Stimulated activated CD4-positive, alpha-beta T cell treated with anti-CD3 and anti-CD28 coated beads, Interleukin-12 subunit alpha, Interleukin-12 subunit beta, amount 100 ng/mL, for 48 hours (primary cell): ENCODE measurements around the gene RIN2.

Experiments used
- DNase-seq, 3 donors: peaks; one replicate each; pipeline ENCODE4 v3.0.0-alpha.2; 2020; ENCODE audit warnings: low read depth in 2 of 3, low spot score in 1 of 3

RIN2 gene

GRCh38 chr20:19764207-19764606 lies 6.1 kb downstream of the RIN2 start:
- no peak for DNase-seq

GRCh38 chr20:19765266-19765665 lies 7.2 kb downstream of the RIN2 start:
- DNase-seq, result no peak

GRCh38 chr20:19765913-19766312 lies 7.9 kb downstream of the RIN2 start:
- DNase-seq, result no peak

DNA sequence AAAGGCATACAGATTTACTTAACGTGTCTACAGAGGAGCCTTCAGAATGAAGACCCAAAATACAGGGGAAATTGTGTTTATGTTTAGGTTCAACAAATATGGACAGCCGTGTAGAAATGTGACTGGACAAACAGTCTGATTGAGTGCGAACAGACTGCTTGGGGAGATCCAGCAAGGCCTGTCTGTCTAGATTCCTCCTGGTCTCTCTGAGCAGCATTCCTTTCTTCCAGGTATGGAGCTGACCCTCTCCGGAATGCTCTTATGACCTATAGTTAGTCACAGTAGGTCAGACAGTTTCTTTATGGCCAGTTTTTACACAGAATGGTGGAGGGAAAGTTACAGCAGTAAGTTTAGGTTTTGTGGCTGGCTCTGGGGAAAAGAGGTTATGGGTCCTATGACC lies 9.0 kb downstream of the RIN2 start:
- DNase-seq, result no peak

- no peak for DNase-seq
Observed at GRCh38 chr20:19768325-19768842, 10.3 kb downstream of the RIN2 start.

GRCh38 chr20:19769507-19769906 lies 11.4 kb downstream of the RIN2 start:
- DNase-seq, result no peak

- DNase-seq, result no peak
Observed at GRCh38 chr20:19770375-19770774, 12.3 kb downstream of the RIN2 start.

- no peak for DNase-seq
Observed at GRCh38 chr20:19771031-19771430, 13.0 kb downstream of the RIN2 start.

DNA sequence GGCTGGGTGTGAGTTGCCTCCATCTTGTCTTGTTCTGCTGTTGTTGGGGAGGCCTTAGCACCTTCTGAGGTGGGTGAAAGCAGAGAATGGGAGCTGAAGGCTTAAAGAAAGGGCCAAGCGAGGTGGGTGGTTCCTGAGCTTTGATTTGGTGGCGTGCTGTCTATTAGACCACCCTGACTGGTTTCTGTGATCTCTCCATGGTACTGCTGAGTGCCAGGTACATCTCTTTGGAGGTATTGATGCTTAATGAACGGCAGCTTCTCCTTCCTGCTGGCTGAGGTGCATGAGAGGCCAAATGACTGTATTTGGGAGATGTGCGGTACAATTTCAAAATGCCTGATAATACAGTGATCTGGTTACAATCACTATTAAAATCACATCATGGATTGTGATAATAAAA lies 15.4 kb downstream of the RIN2 start:
- DNase-seq, result no peak

DNA sequence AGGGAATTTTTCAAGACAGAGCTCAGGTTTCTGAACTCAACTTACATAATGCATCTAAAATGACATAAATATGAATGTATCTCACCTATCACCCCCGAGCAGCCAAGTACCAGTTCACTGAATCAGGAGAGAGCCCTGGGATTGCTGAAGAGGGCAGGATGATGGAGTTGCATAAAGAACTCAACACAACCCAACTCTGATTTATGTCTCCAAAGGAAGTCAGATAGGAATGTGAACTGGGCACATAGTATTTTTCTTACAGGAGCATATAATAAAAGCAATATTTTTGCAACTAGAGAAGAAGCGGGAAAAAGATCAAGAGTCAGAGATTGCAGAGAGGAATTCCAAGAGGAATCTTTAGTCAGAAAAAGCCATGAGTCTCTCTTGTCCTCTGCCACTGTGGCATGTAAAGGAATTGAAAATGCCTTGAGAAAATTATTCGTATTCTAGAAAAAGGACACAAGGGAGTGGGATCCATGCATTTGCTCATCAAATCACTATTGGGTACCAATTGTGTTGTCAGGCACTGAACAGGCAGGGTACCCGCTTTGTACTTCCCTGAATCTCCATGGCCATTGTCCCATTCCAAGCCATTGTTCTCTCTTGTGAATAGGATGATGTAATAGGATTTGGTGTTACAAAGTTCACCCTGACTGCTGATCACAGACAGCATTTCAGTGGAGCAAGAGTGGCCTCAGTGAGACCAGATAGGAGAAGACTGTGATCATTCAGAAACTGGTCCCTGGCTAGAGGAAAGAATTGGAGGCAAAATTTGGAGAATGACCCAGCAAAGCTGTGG lies 16.3 kb downstream of the RIN2 start:
- DNase-seq, result no peak

GRCh38 chr20:19775353-19776253 lies 17.5 kb downstream of the RIN2 start:
- DNase-seq, result no peak

DNA sequence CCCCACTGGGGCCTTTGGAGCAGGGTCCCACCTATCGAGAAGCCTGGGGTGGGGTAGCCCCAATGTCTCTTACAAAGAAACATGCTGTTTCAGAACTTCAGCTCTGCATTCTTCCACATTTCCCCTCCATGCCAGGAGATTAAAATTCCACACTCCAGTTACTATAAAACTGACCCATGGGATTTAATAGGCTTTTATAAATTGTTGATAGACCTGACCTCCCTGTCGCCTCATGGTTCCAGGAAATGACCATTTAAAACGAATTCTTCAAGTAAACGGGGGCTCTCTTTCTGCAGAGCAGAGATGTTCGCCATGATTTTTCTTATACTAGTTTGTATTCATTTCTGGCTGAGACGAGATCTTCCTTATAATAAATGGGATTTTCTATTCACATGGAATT lies 19.3 kb downstream of the RIN2 start:
- DNase-seq, result no peak

- DNase-seq, result no peak
Observed at GRCh38 chr20:19777981-19778380, 19.9 kb downstream of the RIN2 start.

GRCh38 chr20:19778404-19778803 lies 20.3 kb downstream of the RIN2 start:
- DNase-seq, result no peak

GRCh38 chr20:19779634-19780033 lies 21.6 kb downstream of the RIN2 start:
- DNase-seq, result no peak

- DNase-seq, result no peak
Observed at GRCh38 chr20:19780261-19780660, 22.2 kb downstream of the RIN2 start.

- no peak for DNase-seq
Observed at GRCh38 chr20:19781235-19781634, 23.2 kb downstream of the RIN2 start.

GRCh38 chr20:19782669-19783068 lies 24.6 kb downstream of the RIN2 start:
- no peak for DNase-seq

DNA sequence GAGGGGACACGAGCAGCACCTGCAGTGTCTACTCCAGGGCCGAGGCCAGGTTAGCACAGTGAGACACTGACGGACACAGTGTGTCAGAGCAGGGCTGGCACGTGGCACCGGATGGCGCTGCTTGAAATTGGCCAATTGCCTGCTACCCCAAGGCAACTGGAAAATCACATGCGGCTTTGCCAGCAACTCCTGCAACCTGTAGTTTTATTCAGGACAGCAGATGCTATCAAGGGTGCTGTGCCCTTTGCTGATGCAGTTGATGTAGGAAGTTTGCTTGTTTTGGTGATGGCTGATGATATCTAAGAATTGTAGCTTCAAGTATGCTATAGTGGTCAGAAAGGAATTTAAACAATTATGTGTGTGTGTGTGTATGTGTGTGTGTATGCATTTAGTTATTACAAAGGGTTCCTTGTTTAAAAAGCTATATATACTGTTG lies 25.9 kb downstream of the RIN2 start:
- DNase-seq, result no peak

DNA sequence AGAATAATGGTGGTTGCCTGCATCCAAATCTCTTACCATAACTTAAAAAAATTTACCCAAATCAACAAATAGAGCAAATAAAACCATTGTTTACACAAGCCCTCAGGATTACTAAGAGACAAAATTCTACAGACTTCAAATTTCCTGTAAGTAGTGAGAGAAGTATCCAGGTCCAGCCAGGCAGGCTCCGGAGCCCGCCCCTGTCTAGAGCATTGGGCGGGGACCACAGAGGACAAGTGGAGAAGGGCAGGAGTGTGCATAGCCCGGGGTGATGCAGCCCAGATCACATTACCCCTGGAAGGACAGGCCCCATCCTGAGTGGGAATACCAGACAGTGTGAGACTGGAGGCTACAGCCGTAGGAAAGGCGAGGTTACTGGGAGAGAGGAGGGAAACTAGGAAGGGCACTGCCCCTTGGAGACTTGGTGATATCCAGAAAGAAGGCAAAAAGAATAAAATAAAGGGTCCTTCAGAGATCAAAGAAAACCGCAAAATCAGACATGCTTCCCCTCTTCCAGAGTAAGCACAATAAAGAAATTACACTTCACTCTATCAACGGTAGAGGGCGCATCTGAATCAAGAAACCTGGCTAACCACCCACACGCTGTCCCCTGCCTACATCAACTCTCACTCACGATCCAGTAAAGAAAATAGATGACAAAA lies 26.6 kb downstream of the RIN2 start:
- DNase-seq, result peak; percentile 3 to 55 (median 5)

DNA sequence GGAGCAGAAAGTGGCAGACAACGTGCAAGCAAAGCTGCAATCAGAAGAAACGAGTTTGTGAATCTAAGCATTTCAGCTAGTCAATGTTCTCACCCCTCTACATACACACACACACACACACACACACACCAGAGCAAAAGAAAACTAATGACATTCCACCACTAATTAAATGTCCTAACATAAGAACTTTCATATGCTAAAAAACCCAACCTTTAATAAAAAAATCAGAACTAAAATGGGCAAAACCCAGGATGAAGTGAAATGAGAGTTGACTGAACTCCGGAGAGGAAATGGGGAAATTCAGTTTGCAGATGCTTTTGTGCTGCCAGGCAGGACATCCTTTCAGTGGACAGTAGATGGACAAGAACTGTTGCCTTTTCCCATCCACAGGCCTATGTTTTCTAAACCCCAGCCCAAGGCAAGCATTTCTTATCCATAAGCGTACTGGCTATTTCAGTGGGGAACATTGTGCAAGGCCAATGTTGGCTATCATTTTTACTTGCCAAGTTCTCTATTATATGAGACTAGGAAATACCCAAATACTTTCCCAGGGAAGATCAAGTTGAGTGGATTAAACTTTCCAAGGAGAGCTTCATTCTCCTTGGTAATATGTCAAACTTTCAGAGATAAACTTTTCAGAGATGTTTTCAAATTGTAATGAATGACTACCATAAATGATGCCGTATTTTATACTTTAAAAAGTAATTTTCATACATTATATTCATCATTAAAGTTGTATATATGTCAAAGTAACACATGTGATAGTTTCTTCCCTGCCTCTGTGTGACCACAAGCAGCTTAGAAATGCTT lies 27.3 kb downstream of the RIN2 start:
- no peak for DNase-seq
